A549 (cell line): ENCODE results near the gene ZNF384. TPM values are rescaled to one million over a fixed set of nuclear protein-coding genes. Genes with fewer than 3 reads are reported as not detected.

Experiments
- ATAC-seq, 2 experiments: fragments of 200-7000 bp in 1 of 2; fragments of >200 bp in 1 of 2; cut with Nextera tagmentation in 1 of 2; cut with Tn5 transposase in 1 of 2; 3 replicates each; pipeline versions ENCODE4 v1.8.0 to v1.9.1; 2018 to 2020; ENCODE audit warnings: mild to moderate bottlenecking in 1 of 2, moderate library complexity in 1 of 2
- CTCF ChIA-PET: fragments of 300-600 bp; sonication (Branson Sonifier 250); formaldehyde crosslinking; extraction: SDS; loops from one replicate; lab custom pipeline; 2021; ENCODE audit warnings: antibody characterized with exemption, inconsistent platforms; lab: Yijun Ruan, JAX
- POLR2A ChIA-PET: fragments of 350-600 bp; formaldehyde crosslinking; extraction: SDS; loops from one replicate; lab custom pipeline; 2021; ENCODE audit warnings: antibody characterized with exemption, inconsistent platforms; lab: Yijun Ruan, JAX
- DNase-seq, 2 experiments: peaks; one replicate each; pipeline versions ENCODE4 v3.0.0 to v3.0.0-alpha.2; 2011 to 2016; ENCODE audit warnings: low read depth in 1 of 2, low spot score in 1 of 2
- FAIRE-seq: peaks from 2 replicates; lab custom pipeline; 2011; peaks lifted over from hg19 to GRCh38; lab: Jason Lieb, UNC
- H3K27ac ChIP-seq, 2 experiments: fragments of >200 bp; sonication (Bioruptor Twin); formaldehyde crosslinking; 3 replicates each; pipeline ENCODE4 v1.5.1; 2016 to 2017
- H3K4me1 ChIP-seq: fragments of >200 bp; sonication (Bioruptor Twin); formaldehyde crosslinking; 3 replicates; pipeline ENCODE4 v1.6.1; 2016
- H3K4me2 ChIP-seq: fragments of >200 bp; sonication (Bioruptor Twin); formaldehyde crosslinking; 3 replicates; pipeline ENCODE4 v1.6.1; 2016
- H3K4me3 ChIP-seq: fragments of >200 bp; sonication (Bioruptor Twin); formaldehyde crosslinking; 3 replicates; pipeline ENCODE4 v1.5.1; 2016
- H3K9me3 ChIP-seq: fragments of >200 bp; sonication (Bioruptor Twin); formaldehyde crosslinking; 3 replicates; pipeline ENCODE4 v1.6.1; 2016
- BCL3 ChIP-seq: fragments of >200 bp; sonication (Bioruptor Twin); formaldehyde crosslinking; IDR thresholded peaks from 3 replicates; pipeline ENCODE4 v1.6.1; 2016
- CEBPB ChIP-seq, 2 experiments: fragments of >200 bp in 1 of 2; sonication (Bioruptor Twin) in 1 of 2; formaldehyde crosslinking in 1 of 2; IDR thresholded peaks; 2 replicates each; pipeline ENCODE4 v1.6.1; 2012 to 2016
- CHD2 ChIP-seq: fragments of 150-350 bp; IDR thresholded peaks from 2 replicates; pipeline ENCODE4 v1.6.1; 2014; ENCODE audit warnings: low read length; ENCODE audit not compliant: partially characterized antibody
- CTCF ChIP-seq: fragments of >200 bp; sonication (Bioruptor Twin); formaldehyde crosslinking; IDR thresholded peaks from 3 replicates; pipeline ENCODE4 v1.5.1; 2016
- E2F6 ChIP-seq: IDR thresholded peaks from 2 replicates; pipeline ENCODE4 v1.6.1; 2012; ENCODE audit warnings: low read depth, borderline replicate concordance
- EHF ChIP-seq: fragments of 250-450 bp; sonication (Bioruptor Pico); IDR thresholded peaks from 2 replicates; pipeline ENCODE4 v1.5.0; 2020; ENCODE audit warnings: mild to moderate bottlenecking
- EHMT2 ChIP-seq: fragments of 200-600 bp; sonication (generic); IDR thresholded peaks from 2 replicates; pipeline ENCODE4 v1.6.1; 2016; ENCODE audit warnings: antibody characterized with exemption, low read depth, mild to moderate bottlenecking, moderate library complexity
- ESRRA ChIP-seq: fragments of 150-350 bp; IDR thresholded peaks from 2 replicates; pipeline ENCODE4 v1.6.1; 2014; ENCODE audit warnings: mild to moderate bottlenecking, low read length, borderline replicate concordance
- FOSB ChIP-seq: fragments of 250-450 bp; sonication (Bioruptor Pico); IDR thresholded peaks from 2 replicates; pipeline ENCODE4 v1.5.0; 2020; ENCODE audit warnings: mild to moderate bottlenecking, moderate library complexity
- HOXB5 ChIP-seq: fragments of 250-450 bp; sonication (Bioruptor Pico); IDR thresholded peaks from 2 replicates; pipeline ENCODE4 v1.5.0; 2020; ENCODE audit warnings: mild to moderate bottlenecking, moderate library complexity
- JUNB ChIP-seq: fragments of >200 bp; sonication (Bioruptor Twin); formaldehyde crosslinking; IDR thresholded peaks from 2 replicates; pipeline ENCODE4 v1.6.1; 2016
- PHF8 ChIP-seq: fragments of 200-600 bp; sonication (generic); IDR thresholded peaks from 2 replicates; pipeline ENCODE4 v1.6.1; 2016; ENCODE audit warnings: low read depth, mild to moderate bottlenecking, antibody characterized with exemption, moderate library complexity, borderline replicate concordance
- POLR2AphosphoS2 ChIP-seq: conservative IDR thresholded peaks from 2 replicates; pipeline ENCODE4 v1.6.1; 2012; ENCODE audit warnings: low read length, improper control_type of control experiment, inconsistent platforms
- RNF2 ChIP-seq: fragments of 200-600 bp; sonication (generic); IDR thresholded peaks from 2 replicates; pipeline ENCODE4 v1.6.1; 2016; ENCODE audit warnings: low read depth, mild to moderate bottlenecking, antibody characterized with exemption, moderate library complexity, borderline replicate concordance
- SMC3 ChIP-seq: fragments of >200 bp; sonication (Bioruptor Twin); formaldehyde crosslinking; IDR thresholded peaks from 3 replicates; pipeline ENCODE4 v1.6.1; 2018; ENCODE audit warnings: inconsistent platforms
- WGBS: methylation state at CpG from one replicate; pipeline ENCODE4 v1.1.6; 2017; ENCODE audit errors: missing lambda C conversion rate; 5-methylcytosine and 5-hydroxymethylcytosine counted together
- polyA plus RNA-seq, 4 experiments: library from polyadenylated mRNA; depleted of rRNA in 3 of 4; stranded (reverse); fragments of >200 nt; fragmentation: RNase III in 1 of 4; extraction: RNeasy Plus Mini Kit Qiagen cat#74134 plus additional on column Dnase treatment in 1 of 4; gene quantifications; 2 replicates in 3 of 4; 3 replicates in 1 of 4; pipeline ENCODE4 v1.2.3, GENCODE V29; 2011 to 2017

ZNF384 gene
- polyA plus RNA-seq, 2 of the 4 experiments (the other 2 are of a cell fraction), result 59.6 to 79.8 TPM

DNA sequence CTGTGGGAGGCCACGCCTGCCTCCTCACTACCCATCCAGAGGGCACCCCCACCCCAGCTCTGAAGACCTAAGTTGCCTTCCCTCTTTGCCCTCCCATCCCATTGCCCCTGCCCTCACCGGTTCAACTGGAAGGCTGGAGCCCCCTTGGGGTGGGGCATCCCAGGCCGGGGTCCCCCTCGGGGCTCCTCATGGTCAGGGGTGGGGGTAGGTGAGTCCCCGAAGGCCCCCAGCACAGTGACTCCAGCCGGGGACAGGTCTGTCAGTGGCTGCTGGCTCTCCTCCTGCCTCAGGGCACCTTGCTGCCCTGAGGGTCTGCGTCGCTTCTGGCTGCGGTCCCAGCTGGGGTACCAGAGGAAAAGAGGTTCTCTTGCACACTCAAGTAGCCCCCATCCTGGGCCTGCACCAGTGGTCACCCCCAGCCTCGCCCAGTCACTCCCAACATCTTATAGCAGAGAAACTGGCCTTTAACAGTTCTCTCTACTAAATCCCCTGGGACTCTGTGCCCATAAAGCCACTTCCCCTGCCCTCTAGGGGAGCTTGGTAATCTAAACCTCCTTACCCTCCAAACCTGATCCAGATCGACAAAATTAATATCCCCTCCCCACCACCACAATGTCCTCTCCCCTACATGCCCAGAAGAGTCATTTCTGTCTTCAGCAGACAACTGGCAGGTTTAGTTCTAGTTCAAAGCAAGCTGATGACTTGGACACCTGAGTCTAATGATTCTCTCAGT lies 6.3 kb upstream of the ZNF384 start:
- no peak for FAIRE-seq
- no peak for ATAC-seq
- ChIA-PET CTCF (interaction anchor here (0.9 to 2.1 kb wide), 10 partner anchors 11 to 125 kb away, joined by 3 to 9 read pairs (median 4); no protein-coding TSS in a partner anchor), POLR2A (no interaction called here)
- no peaks in the 10 kb centered on the region for H3K9me3 ChIP-seq
- H3K4me2 ChIP-seq, result no peak overlapping the region
- no peak overlapping the region for H3K4me3 ChIP-seq
- H3K27ac ChIP-seq, result no peak overlapping the region
- TF ChIP-seq RNF2, result no peak
- no peak for TF ChIP-seq CTCF
- TF ChIP-seq POLR2AphosphoS2, result no peak
- TF ChIP-seq ESRRA, result no peak
- no peak for TF ChIP-seq PHF8
- no peak for TF ChIP-seq BCL3
- no peak for TF ChIP-seq E2F6
- TF ChIP-seq CHD2, result no peak
- TF ChIP-seq SMC3, result no peak
- TF ChIP-seq HOXB5 (CRISPR knock-in tag), result no peak
- TF ChIP-seq EHMT2, result no peak
- TF ChIP-seq JUNB, result no peak
- H3K4me1 ChIP-seq, result peaks cover 8% of the 10 kb centered on the region; the same call in 1 of the 3 replicates
- DNase-seq, result no peak
- WGBS, result 47% methylated on average over 8 of the region's 11 CpGs

DNA sequence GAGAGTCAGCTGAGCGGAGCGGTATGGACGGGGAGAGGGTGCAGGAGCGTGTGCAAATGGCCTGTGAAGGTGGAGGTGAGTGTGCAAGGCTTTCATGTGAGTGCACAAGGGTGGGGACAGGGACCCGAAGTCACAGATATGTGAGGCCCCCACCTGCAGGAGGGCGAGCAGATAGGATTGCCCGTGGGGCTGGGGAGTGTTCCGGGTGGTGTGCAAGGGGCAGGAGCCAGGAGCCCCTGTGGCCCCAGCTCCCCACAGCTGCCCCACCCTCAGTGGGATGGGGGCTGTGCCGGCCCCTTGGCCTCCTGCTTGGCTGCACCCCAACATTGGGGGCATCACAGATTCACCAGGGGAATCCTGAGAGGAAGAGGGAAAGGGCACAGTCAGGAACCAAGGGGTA lies 5.5 kb upstream of the ZNF384 start:
- FAIRE-seq (no peak), DNase-seq (no peak), ATAC-seq (no peak)
- Histone ChIP-seq H3K4me1 (peaks cover 7% of the 10 kb centered on the region; the same call in 1 of the 3 replicates), H3K9me3 (no peaks in the 10 kb centered on the region), H3K4me3 (no peak overlapping the region), H3K27ac (no peak overlapping the region), H3K4me2 (no peak overlapping the region)
- TF ChIP-seq CEBPB (IDR thresholded peaks at IDR 0.05), result no peak
- CTCF ChIA-PET, result interaction anchor here (0.7 to 3.3 kb wide), 5 partner anchors 10 to 76 kb away, joined by 3 to 9 read pairs (median 3); no protein-coding TSS in a partner anchor
- 68% methylated on average over 9 of the region's 9 CpGs for WGBS
- POLR2A ChIA-PET, result interaction anchor here (1.1 kb wide), 1 partner anchor 10 kb away, joined by 3 read pairs; no protein-coding TSS in a partner anchor

GRCh38 chr12:6693832-6694355 lies 4.7 kb upstream of the ZNF384 start:
- H3K4me1 ChIP-seq, result peaks cover 6% of the 10 kb centered on the region; the same call in 1 of the 3 replicates
- WGBS, result 69% methylated on average over 4 of the region's 4 CpGs
- CTCF ChIA-PET, result interaction anchor here (0.7 to 3.3 kb wide), 5 partner anchors 10 to 76 kb away, joined by 3 to 9 read pairs (median 3); partner anchors contain the start of gene PTMS
- no peak overlapping the region for H3K4me3 ChIP-seq
- H3K9me3 ChIP-seq, result no peaks in the 10 kb centered on the region
- no peak overlapping the region for H3K27ac ChIP-seq
- ATAC-seq, result no peak
- DNase-seq, result no peak
- no peak for FAIRE-seq
- TF ChIP-seq FOSB (CRISPR knock-in tag) (no peak), EHF (CRISPR knock-in tag) (no peak), HOXB5 (CRISPR knock-in tag) (no peak)
- H3K4me2 ChIP-seq, result no peak overlapping the region
- POLR2A ChIA-PET, result interaction anchor here (1.1 kb wide), 1 partner anchor 9 kb away, joined by 3 read pairs; no protein-coding TSS in a partner anchor
